Measurements from ENCODE around the gene SEC61B. TPM values are rescaled to one million over a fixed set of nuclear protein-coding genes. Genes with fewer than 3 reads are reported as not detected.
A peak's percentile ranks its signal among the peaks of the same experiment; 100 is the strongest.

The SEC61B gene
- polyA plus RNA-seq (2011; rRNA removed), result 134 and 195 TPM in 2 replicates
- polyA minus RNA-seq (2011; rRNA and poly(A)+ RNA removed), result 29.1 and 40.1 TPM in 2 replicates

DNA sequence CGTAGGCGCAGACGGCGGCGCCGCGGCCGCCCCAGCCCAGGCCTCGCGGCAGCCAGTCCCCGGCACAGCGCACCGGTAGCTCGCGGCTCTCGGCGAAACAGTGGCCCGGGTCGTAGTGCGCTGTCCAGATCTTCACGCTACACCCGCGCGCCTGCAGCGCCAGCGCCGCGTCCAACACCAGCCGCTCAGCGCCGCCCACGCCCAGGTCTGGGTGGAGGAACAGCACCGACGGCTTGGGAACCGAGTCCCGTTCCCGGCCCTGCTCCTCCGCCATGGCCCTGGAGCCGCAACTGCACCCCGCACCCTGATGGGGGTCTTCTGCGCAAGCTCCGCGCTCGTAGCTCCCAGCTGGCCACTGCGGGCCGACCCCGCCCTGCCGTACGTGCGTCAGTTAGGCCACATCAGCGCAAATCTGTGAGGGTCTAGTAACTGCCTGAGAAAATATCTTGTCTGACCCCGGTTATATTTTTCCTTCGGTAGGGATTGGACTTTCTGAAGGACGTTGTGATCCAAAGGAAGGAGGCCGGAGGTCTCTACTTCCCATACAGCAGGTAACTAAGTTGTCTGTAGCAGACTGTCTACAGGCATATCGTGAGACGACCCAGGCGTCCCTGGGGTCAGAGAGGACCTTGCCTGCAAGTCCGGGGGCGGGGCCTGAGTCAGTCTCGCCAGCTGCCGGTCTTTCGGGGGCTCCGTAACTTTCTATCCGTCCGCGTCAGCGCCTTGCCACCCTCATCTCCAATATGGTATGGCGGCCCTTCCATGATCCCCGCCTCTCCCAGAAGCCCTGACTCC, at the start of gene SEC61B, which contains the start of gene ALG2:
Gene SEC61B, plus strand, starts transcription at position 662 of the 795 bp plus-strand sequence. Its CDS starts 82 bp downstream, at position 744.
Gene ALG2, minus strand, starts transcription at position 322 of the 795 bp plus-strand sequence. Its CDS starts 48 bp downstream, at position 274.
- TF ChIP-seq, protein P1, sequence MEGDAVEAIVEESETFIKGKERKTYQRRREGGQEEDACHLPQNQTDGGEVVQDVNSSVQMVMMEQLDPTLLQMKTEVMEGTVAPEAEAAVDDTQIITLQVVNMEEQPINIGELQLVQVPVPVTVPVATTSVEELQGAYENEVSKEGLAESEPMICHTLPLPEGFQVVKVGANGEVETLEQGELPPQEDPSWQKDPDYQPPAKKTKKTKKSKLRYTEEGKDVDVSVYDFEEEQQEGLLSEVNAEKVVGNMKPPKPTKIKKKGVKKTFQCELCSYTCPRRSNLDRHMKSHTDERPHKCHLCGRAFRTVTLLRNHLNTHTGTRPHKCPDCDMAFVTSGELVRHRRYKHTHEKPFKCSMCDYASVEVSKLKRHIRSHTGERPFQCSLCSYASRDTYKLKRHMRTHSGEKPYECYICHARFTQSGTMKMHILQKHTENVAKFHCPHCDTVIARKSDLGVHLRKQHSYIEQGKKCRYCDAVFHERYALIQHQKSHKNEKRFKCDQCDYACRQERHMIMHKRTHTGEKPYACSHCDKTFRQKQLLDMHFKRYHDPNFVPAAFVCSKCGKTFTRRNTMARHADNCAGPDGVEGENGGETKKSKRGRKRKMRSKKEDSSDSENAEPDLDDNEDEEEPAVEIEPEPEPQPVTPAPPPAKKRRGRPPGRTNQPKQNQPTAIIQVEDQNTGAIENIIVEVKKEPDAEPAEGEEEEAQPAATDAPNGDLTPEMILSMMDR (IDR thresholded peaks at IDR 0.05; ENCODE audit: insufficient read depth, low read depth, low read length), result no peak
- H3K27me3 ChIP-seq (ENCODE audit: control insufficient read depth, insufficient read depth, low read length), result no peaks in the 10 kb centered on the region
- H3K36me3 ChIP-seq (ENCODE audit: control insufficient read depth, insufficient read depth, low read length), result no peaks in the 10 kb centered on the region
- peak within 1 kb of the TSS; percentile 88 for H3K4me3 ChIP-seq (ENCODE audit: low read depth, low read length)
- CTCF ChIA-PET, result interaction anchor here (0.5 to 2.1 kb wide), 5 partner anchors 9 to 995 kb away, joined by 3 to 7 read pairs (median 4); no protein-coding TSS in a partner anchor
- POLR2A ChIA-PET, result interaction anchor here (0.6 kb wide), 3 partner anchors 11 to 263 kb away, joined by 3 to 4 read pairs (median 3); no protein-coding TSS in a partner anchor
- DNase-seq (ENCODE audit: low read depth), result peak; percentile 81

DNA sequence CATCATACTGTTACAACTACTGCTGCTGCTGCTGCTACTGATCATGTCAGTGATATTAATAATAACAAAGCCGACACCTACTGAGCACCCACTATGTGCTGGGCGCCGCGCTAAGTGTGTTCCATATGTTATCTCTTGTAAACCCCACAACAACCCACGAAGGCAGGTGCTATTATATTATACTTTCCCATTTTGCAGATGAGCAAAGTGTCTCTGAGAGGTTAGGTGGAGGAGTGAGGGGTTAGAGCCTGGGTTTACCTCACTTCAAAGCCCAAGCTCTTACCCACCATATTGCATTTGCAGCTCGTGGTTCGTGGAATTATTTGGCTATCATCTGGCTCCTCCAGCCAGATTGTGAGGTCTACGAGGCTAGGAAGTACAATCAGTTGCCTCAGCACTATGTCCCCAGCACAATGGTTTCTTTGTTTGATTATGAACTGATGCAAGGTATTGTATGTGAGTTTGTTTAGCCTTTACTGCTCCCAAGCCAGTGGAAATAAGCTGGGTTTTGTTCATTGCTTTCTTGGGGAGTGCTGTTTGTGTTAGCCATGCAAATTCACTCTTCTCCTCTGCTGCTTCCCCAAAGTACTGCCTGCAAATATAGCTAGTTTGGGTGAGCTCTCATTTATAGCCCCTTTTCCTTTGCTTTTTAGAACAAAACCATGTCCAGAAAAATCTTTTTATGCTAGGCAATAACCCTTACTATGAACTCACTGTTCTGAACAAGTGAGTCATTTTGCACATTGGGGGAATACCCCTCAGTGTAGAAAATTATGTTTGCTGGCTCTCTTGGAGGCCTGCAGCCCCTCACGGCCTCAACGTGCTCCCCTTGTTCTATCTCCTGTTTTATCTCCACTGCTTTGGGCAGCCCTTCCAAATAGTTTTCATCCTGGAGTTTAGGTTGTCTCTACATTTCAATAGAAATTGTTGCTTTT, 48.2 kb upstream of the SEC61B start:
- no peak overlapping the region for H3K4me3 ChIP-seq (ENCODE audit: low read depth, low read length)
- TF ChIP-seq, protein P1 (IDR thresholded peaks at IDR 0.05; ENCODE audit: insufficient read depth, low read depth, low read length), result no peak
- CTCF ChIA-PET, result interaction anchor here (0.6 to 2.8 kb wide), 6 partner anchors 9 to 190 kb away, joined by 3 to 26 read pairs (median 7); no protein-coding TSS in a partner anchor
- peaks cover 6% of the 10 kb centered on the region for H3K27me3 ChIP-seq (ENCODE audit: control insufficient read depth, insufficient read depth, low read length)
- DNase-seq (ENCODE audit: low read depth), result no peak
- POLR2A ChIA-PET, result interaction anchor here (0.6 kb wide), 1 partner anchor 70 kb away, joined by 3 read pairs; no protein-coding TSS in a partner anchor
- H3K36me3 ChIP-seq (ENCODE audit: control insufficient read depth, insufficient read depth, low read length), result no peaks in the 10 kb centered on the region

DNA sequence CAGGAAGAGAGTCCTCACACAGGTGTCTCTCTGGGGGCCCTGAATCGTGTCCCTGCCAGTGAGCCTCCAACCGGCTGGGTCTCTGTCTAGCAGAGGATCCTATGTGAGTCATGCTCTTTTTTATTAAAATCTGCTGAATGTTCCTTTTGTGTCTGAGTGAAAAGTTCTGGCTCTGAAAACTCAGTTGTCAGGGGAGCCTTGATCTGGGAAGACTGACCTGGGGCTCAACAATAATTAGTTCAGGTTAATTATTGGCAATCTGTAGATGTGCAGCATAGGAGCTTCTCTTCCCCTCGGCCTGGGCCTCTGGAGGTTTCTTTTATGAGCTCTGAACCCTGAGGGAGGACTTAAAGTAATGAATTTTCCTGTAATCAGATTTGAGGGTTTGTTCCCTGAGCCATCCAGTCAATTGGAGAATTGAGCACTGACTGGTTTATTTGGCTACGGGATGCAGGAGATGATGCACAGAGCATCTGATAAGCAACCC, 45.5 kb upstream of the SEC61B start:
- TF ChIP-seq, protein P1 (IDR thresholded peaks at IDR 0.05; ENCODE audit: insufficient read depth, low read depth, low read length), result no peak
- CTCF ChIA-PET, result interaction anchor here (1.4 to 4.4 kb wide), 3 partner anchors 9 to 55 kb away, joined by 3 to 16 read pairs (median 6); no protein-coding TSS in a partner anchor

DNA sequence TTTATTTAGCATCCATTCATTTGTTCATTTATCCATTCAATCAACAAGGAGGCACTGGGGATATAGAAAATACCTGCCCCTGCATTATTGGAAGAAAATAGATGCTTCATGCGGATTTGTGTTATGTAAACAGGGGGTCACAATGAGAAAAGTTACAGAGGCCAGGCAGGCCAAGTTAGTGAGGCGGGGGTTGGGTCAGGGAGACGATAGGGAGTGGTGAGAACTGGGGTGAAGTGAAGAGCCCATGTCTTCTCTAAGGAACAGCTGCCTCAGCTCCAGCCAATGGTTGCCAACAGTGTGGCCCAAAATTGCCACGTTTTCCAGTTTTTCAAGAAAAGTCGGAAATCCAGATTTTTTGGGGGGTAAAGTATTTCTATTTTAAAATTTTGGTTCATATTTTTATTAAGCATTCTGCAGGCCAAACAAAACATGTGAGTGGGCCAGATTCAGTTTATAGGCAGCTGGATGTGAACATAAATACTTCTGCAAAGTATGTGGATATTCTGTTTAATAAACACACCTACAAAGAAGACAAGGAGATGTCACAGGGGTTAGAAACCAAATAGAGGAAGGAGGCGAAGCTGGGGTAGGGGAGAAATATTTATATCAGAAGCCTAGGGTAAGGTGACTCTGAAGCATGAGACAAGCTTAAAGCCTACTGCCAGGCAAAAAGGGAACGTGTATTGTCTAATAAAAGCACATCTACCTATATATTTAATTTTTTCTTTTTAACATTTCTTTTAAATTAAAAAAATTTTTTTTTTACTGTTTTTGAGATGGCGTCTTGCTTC, 44.3 kb upstream of the SEC61B start:
- no peaks in the 10 kb centered on the region for H3K27me3 ChIP-seq (ENCODE audit: control insufficient read depth, insufficient read depth, low read length)
- no peak for DNase-seq (ENCODE audit: low read depth)
- TF ChIP-seq, protein P1 (IDR thresholded peaks at IDR 0.05; ENCODE audit: insufficient read depth, low read depth, low read length), result no peak

More for the DNA sequence above, 45.5 kb upstream of the SEC61B start:
- POLR2A ChIA-PET, result no interaction called here
- no peak for DNase-seq (ENCODE audit: low read depth)
- H3K4me3 ChIP-seq (ENCODE audit: low read depth, low read length), result no peak overlapping the region
- no peaks in the 10 kb centered on the region for H3K36me3 ChIP-seq (ENCODE audit: control insufficient read depth, insufficient read depth, low read length)
- 0 out of 2 replicates have a peak, but pooled peaks cover 3% of the 10 kb centered on the region for H3K27me3 ChIP-seq (ENCODE audit: control insufficient read depth, insufficient read depth, low read length)

More for the DNA sequence above, 44.3 kb upstream of the SEC61B start:
- no peak overlapping the region for H3K4me3 ChIP-seq (ENCODE audit: low read depth, low read length)
- ChIA-PET POLR2A (no interaction called here), CTCF (interaction anchor here (1.1 to 4.4 kb wide), 5 partner anchors 8 to 54 kb away, joined by 3 to 16 read pairs (median 3); no protein-coding TSS in a partner anchor)
- no peaks in the 10 kb centered on the region for H3K36me3 ChIP-seq (ENCODE audit: control insufficient read depth, insufficient read depth, low read length)

Data from BJ (cell line).